Measurements from ENCODE around the gene CBLIF.
"Not testable (repeated sequence)": the region's sequence is repeated elsewhere in the genome, so short reads cannot be mapped to it uniquely, and the experiment has no call there.

The CBLIF gene

GRCh38 chr11:59854871-59855270, 9.6 kb upstream of the CBLIF start:
- Histone ChIP-seq H3K4me1 (peaks cover 0 to 9% (median 0%) of the 10 kb centered on the region in 10 experiments; a peak in 7 of 20 replicates), H3K9ac (no peak overlapping the region), H3K27me3 (no peaks in the 10 kb centered on the region), H3K4me2 (no peak overlapping the region), H3K4me3 (no peak overlapping the region), H3K27ac (no peak overlapping the region), H4K20me1 (no peaks in the 10 kb centered on the region), H3K9me3 (replicated peaks in 1 of 11) (0 out of 22 replicates have a peak, but pooled peaks cover 0 to 5% (median 0%) of the 10 kb centered on the region in 11 experiments), H3K36me3 (no peaks in the 10 kb centered on the region)
- TF ChIP-seq Cebpa-rat (IDR thresholded peaks at IDR 0.05) = no peak

- not testable (repeated sequence) for H3K4me1 ChIP-seq, H4K20me1 ChIP-seq
Measured at GRCh38 chr11:59851416-59851815, 6.1 kb upstream of the CBLIF start.

GRCh38 chr11:59849551-59849950, 4.3 kb upstream of the CBLIF start:
- not testable (repeated sequence) for H3K36me3 ChIP-seq; H3K4me3 ChIP-seq; H3K4me1 ChIP-seq; H3K9me3 ChIP-seq (replicated peaks in 1 of 11); H3K27ac ChIP-seq; H3K9ac ChIP-seq; H3K27me3 ChIP-seq; H4K20me1 ChIP-seq; H3K4me2 ChIP-seq

More at GRCh38 chr11:59851416-59851815, 6.1 kb upstream of the CBLIF start:
- not testable (repeated sequence) for H3K27me3 ChIP-seq; H3K9ac ChIP-seq; H3K4me2 ChIP-seq; H3K36me3 ChIP-seq; H3K9me3 ChIP-seq (replicated peaks in 1 of 11); H3K27ac ChIP-seq; H3K4me3 ChIP-seq

DNA sequence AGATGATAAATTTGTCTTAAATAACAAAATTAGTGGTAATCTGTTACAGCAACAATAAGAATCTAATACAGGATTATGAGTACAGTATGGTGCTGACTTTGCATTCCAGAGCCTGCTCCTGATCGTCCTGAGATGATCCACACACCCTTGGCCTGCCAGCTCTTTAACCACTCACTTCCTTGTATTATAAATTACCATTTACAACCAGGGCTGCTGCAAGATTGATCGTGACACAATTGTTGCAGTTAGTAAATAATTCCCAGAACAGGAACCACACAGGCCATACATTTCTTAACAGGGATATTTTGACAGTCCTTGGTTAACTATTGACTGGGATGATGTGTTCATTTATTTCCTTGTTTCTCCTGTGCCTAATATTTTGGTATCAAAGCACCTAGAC, 3.8 kb upstream of the CBLIF start:
- Histone ChIP-seq H3K9me3 (replicated peaks in 1 of 11) (0 out of 22 replicates have a peak, but pooled peaks cover 0 to 5% (median 0%) of the 10 kb centered on the region in 11 experiments), H3K4me2 (no peak overlapping the region), H3K27ac (no peak overlapping the region), H3K36me3 (no peaks in the 10 kb centered on the region), H3K4me1 (no peaks in the 10 kb centered on the region), H4K20me1 (no peaks in the 10 kb centered on the region), H3K4me3 (no peak overlapping the region), H3K9ac (no peak overlapping the region), H3K27me3 (no peaks in the 10 kb centered on the region)
- TF ChIP-seq Cebpa-rat (IDR thresholded peaks at IDR 0.05) = no peak

- H3K4me1 ChIP-seq; H3K4me3 ChIP-seq; H3K4me2 ChIP-seq; H3K27ac ChIP-seq; H3K36me3 ChIP-seq; H3K9me3 ChIP-seq (replicated peaks in 1 of 11); H3K9ac ChIP-seq; H3K27me3 ChIP-seq; H4K20me1 ChIP-seq: not testable (repeated sequence)
Measured at GRCh38 chr11:59848439-59848838, 3.1 kb upstream of the CBLIF start.

GRCh38 chr11:59847626-59848025, 2.3 kb upstream of the CBLIF start:
- Histone ChIP-seq H3K27ac (no peak overlapping the region), H3K27me3 (no peaks in the 10 kb centered on the region), H4K20me1 (no peaks in the 10 kb centered on the region), H3K9ac (no peak overlapping the region), H3K36me3 (no peaks in the 10 kb centered on the region), H3K4me2 (no peak overlapping the region), H3K4me1 (no peaks in the 10 kb centered on the region), H3K9me3 (replicated peaks in 1 of 11) (0 out of 22 replicates have a peak, but pooled peaks cover 0 to 5% (median 0%) of the 10 kb centered on the region in 11 experiments), H3K4me3 (no peak overlapping the region)
- no peak for TF ChIP-seq Cebpa-rat (IDR thresholded peaks at IDR 0.05)

DNA sequence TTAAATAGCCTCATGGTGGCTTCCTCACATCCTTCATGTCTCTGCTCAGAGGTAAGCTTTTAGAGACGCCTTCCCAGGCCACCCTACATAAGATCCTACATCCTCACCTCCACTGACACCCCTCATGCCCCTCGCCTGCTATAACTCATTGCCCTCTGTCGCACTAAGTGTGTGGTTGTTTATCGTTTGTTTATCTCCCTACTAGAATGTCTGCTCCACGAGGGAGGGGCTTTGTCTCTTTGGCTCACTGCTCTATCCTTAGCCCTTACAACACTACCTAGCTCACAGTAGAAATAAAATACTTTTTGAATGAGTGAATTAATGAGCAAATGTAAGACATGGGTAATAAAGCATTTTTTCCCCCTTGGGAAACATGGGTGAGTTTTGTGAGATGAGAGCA, 1.3 kb upstream of the CBLIF start:
- Histone ChIP-seq H4K20me1 (no peaks in the 10 kb centered on the region), H3K4me2 (no peak overlapping the region), H3K9ac (no peak overlapping the region), H3K4me1 (no peaks in the 10 kb centered on the region), H3K36me3 (no peaks in the 10 kb centered on the region), H3K9me3 (replicated peaks in 1 of 11) (0 out of 22 replicates have a peak, but pooled peaks cover 0 to 4% (median 0%) of the 10 kb centered on the region in 11 experiments), H3K4me3 (no peak overlapping the region), H3K27ac (no peak overlapping the region), H3K27me3 (no peaks in the 10 kb centered on the region)
- TF ChIP-seq Cebpa-rat (IDR thresholded peaks at IDR 0.05) = no peak

GRCh38 chr11:59842316-59842715, 3.0 kb downstream of the CBLIF start:
- Histone ChIP-seq H3K36me3 (no peaks in the 10 kb centered on the region), H3K4me1 (no peaks in the 10 kb centered on the region), H3K27me3 (no peaks in the 10 kb centered on the region), H3K27ac (no peak overlapping the region), H4K20me1 (no peaks in the 10 kb centered on the region), H3K9me3 (replicated peaks in 1 of 11) (no peaks in the 10 kb centered on the region), H3K4me3 (no peak overlapping the region), H3K4me2 (no peak overlapping the region), H3K9ac (no peak overlapping the region)
- TF ChIP-seq Cebpa-rat (IDR thresholded peaks at IDR 0.05) = no peak

GRCh38 chr11:59841514-59841913, 3.8 kb downstream of the CBLIF start:
- no peak overlapping the region for H3K9ac ChIP-seq
- no peak overlapping the region for H3K27ac ChIP-seq
- no peak for TF ChIP-seq Cebpa-rat (IDR thresholded peaks at IDR 0.05)

DNA sequence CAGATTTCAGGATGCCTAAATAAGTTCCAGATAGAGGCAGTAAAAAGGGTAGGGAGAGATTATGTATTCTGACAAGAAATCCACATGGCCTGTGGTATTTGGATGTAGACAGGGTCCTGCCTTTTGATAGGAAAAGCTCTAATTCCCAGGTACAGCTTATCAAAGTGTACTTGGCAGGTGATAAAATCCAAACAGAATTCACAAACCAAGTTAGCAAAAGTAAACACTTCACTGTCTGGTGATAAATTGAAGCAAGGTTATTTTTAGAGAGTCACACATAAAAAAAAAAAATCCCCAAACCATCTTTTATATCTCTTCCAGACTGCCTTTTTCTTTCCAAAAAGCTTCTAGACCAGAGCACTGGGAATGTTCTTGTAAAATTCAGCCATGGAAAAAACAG, 5.7 kb downstream of the CBLIF start:
- TF ChIP-seq Cebpa-rat (IDR thresholded peaks at IDR 0.05) = no peak
- Histone ChIP-seq H4K20me1 (no peaks in the 10 kb centered on the region), H3K9ac (no peak overlapping the region), H3K4me3 (no peak overlapping the region), H3K27ac (no peak overlapping the region), H3K9me3 (replicated peaks in 1 of 11) (no peaks in the 10 kb centered on the region), H3K36me3 (no peaks in the 10 kb centered on the region), H3K4me1 (no peaks in the 10 kb centered on the region), H3K27me3 (no peaks in the 10 kb centered on the region), H3K4me2 (no peak overlapping the region)

More at GRCh38 chr11:59841514-59841913, 3.8 kb downstream of the CBLIF start:
- H3K27me3 ChIP-seq = no peaks in the 10 kb centered on the region
- no peaks in the 10 kb centered on the region for H3K4me1 ChIP-seq
- no peaks in the 10 kb centered on the region for H4K20me1 ChIP-seq
- no peaks in the 10 kb centered on the region for H3K36me3 ChIP-seq
- no peak overlapping the region for H3K4me3 ChIP-seq
- H3K4me2 ChIP-seq = no peak overlapping the region
- H3K9me3 ChIP-seq (replicated peaks in 1 of 11) = no peaks in the 10 kb centered on the region

Data from BLaER1 treated with 17β-estradiol and CSF1 and Interleukin-3, amounts not matched to agents 10 nM and 100 nM (cell line).